Ascending aorta (tissue), 2 donors: ENCODE results near the gene CRYBB1. TPM values are rescaled to one million over a fixed set of nuclear protein-coding genes. Genes with fewer than 3 reads are reported as not detected.

ENCODE experiments used
- DNase-seq, 2 donors: peaks; one replicate each; pipeline ENCODE4 v3.0.0-alpha.2; 2019; ENCODE audit warnings: low spot score in 2 of 2
- H3K27ac ChIP-seq, 2 donors: fragments of 200-600 bp; sonication (generic); one replicate each; pipeline ENCODE4 v1.5.1; 2016 to 2017; ENCODE audit warnings: mild to moderate bottlenecking in 1 of 2
- H3K27me3 ChIP-seq: fragments of 200-600 bp; sonication (generic); one replicate; pipeline ENCODE4 v1.5.1; 2017
- H3K36me3 ChIP-seq, 2 donors: fragments of 200-600 bp; sonication (generic); one replicate each; pipeline ENCODE4 v1.5.1; 2016
- H3K4me1 ChIP-seq, 2 donors: fragments of 200-600 bp; sonication (generic); one replicate each; pipeline ENCODE4 v1.5.1; 2016 to 2017; ENCODE audit warnings: mild to moderate bottlenecking in 1 of 2
- H3K4me3 ChIP-seq, 2 donors: fragments of 200-600 bp; sonication (generic); one replicate each; pipeline ENCODE4 v1.5.1; 2016 to 2017; ENCODE audit warnings: mild to moderate bottlenecking in 1 of 2
- H3K9me3 ChIP-seq, 2 donors: fragments of 200-600 bp; sonication (generic); one replicate each; pipeline ENCODE4 v1.5.1; 2016
- CTCF ChIP-seq, 3 experiments: fragments of 200-600 bp in 2 of 3; fragments of 450-650 bp in 1 of 3; sonication (generic) in 2 of 3; IDR thresholded peaks; one replicate each; pipeline ENCODE4 v1.5.1; 2016 to 2019; ENCODE audit warnings: antibody characterized with exemption in 3 of 3, mild to moderate bottlenecking in 1 of 3, moderate library complexity in 1 of 3
- intact Hi-C: fragments of 100-400 bp; cut with DNase I; formaldehyde crosslinking; loops from one replicate; pipeline ENCODE4 v1.15.1; 2023
- total RNA-seq: library from RNA; depleted of rRNA; stranded (reverse); fragments of >200 nt; gene quantifications from one replicate; pipeline ENCODE4 v1.1.0, GENCODE V29; 2016

The CRYBB1 gene
- total RNA-seq, 1 donor from 2014 or later = 7.3 TPM

GRCh38 chr22:26660961-26661578 lies 43.2 kb upstream of the CRYBB1 start:
- Histone ChIP-seq H3K27ac (no peak overlapping the region), H3K4me1 (peaks cover 7 to 18% of the 10 kb centered on the region in 2 donors), H3K4me3 (no peak overlapping the region), H3K36me3 (no peaks in the 10 kb centered on the region), H3K27me3 (peaks cover 16% of the 10 kb centered on the region), H3K9me3 (no peaks in the 10 kb centered on the region)
- intact Hi-C loops = no loop called here
- TF ChIP-seq CTCF (IDR thresholded peaks at IDR 0.05) = no peak
- DNase-seq = no peak

- intact Hi-C loops = no loop called here
- Histone ChIP-seq H3K36me3 (no peaks in the 10 kb centered on the region), H3K4me1 (peaks cover 7 to 18% of the 10 kb centered on the region in 2 donors), H3K27me3 (peaks cover 16% of the 10 kb centered on the region), H3K4me3 (no peak overlapping the region), H3K27ac (no peak overlapping the region), H3K9me3 (no peaks in the 10 kb centered on the region)
- TF ChIP-seq CTCF (IDR thresholded peaks at IDR 0.05) = no peak
- no peak for DNase-seq
These were observed 42.5 kb upstream of the CRYBB1 start for GRCh38 chr22:26660356-26660755.

- DNase-seq = no peak
- peaks cover 16% of the 10 kb centered on the region for H3K27me3 ChIP-seq
- no peaks in the 10 kb centered on the region for H3K36me3 ChIP-seq
- peak overlapping the region; percentile 36 to 46 for H3K4me3 ChIP-seq
- no peaks in the 10 kb centered on the region for H3K9me3 ChIP-seq
- H3K27ac ChIP-seq = no peak overlapping the region
- no peak for TF ChIP-seq CTCF (IDR thresholded peaks at IDR 0.05)
- intact Hi-C loops = no loop called here
- peaks cover 7 to 18% of the 10 kb centered on the region in 2 donors for H3K4me1 ChIP-seq
These were observed 41.0 kb upstream of the CRYBB1 start for GRCh38 chr22:26658671-26659478.

- Histone ChIP-seq H3K9me3 (no peaks in the 10 kb centered on the region), H3K27ac (no peak overlapping the region), H3K36me3 (no peaks in the 10 kb centered on the region), H3K4me1 (peaks cover 7 to 18% of the 10 kb centered on the region in 2 donors), H3K27me3 (peaks cover 16% of the 10 kb centered on the region), H3K4me3 (peak overlapping the region; percentile 36 to 46)
- no peak for TF ChIP-seq CTCF (IDR thresholded peaks at IDR 0.05)
- no peak for DNase-seq
- intact Hi-C loops = no loop called here
These were observed 40.3 kb upstream of the CRYBB1 start for GRCh38 chr22:26658161-26658560.

GRCh38 chr22:26656891-26657851 lies 39.3 kb upstream of the CRYBB1 start, which contains the start of gene MIAT:
Gene MIAT (plus strand): TSS chr22:26657588.
- Histone ChIP-seq H3K27ac (no peak within 1 kb of the TSS), H3K4me3 (peak within 1 kb of the TSS; percentile 36 to 49), H3K4me1 (peaks cover 7 to 18% of the 10 kb centered on the region in 2 donors), H3K36me3 (no peaks in the 10 kb centered on the region), H3K27me3 (peaks cover 16% of the 10 kb centered on the region), H3K9me3 (no peaks in the 10 kb centered on the region)
- DNase-seq = no peak
- intact Hi-C loops = no loop called here
- TF ChIP-seq CTCF (IDR thresholded peaks at IDR 0.05) = no peak
